Caki2 (cell line): ENCODE measurements around the gene ITGA3. TPM values are rescaled to one million over a fixed set of nuclear protein-coding genes. Genes with fewer than 3 reads are reported as not detected.
A peak's percentile ranks its signal among the peaks of the same experiment; 100 is the strongest.

Source experiments
- DNase-seq: peaks from one replicate; pipeline ENCODE4 v3.0.0-alpha.2; 2015; ENCODE audit warnings: low read depth
- in situ Hi-C: cut with HindIII; loops from 2 replicates; pipeline ENCODE4 v1.10.0; 2016; ENCODE audit warnings: low sequenced_read_pairs, low pct_unique_long_range_greater_than_20kb, mixed read lengths
- total RNA-seq: library from RNA; depleted of rRNA; stranded (reverse); fragments of >200 nt; shearing (Covaris generic); gene quantifications from 2 replicates; pipeline ENCODE4 v1.2.3, GENCODE V29; 2014; ENCODE audit warnings: low replicate concordance

The ITGA3 gene
- total RNA-seq, 1 experiment from 2014 or later: 501 TPM

DNA sequence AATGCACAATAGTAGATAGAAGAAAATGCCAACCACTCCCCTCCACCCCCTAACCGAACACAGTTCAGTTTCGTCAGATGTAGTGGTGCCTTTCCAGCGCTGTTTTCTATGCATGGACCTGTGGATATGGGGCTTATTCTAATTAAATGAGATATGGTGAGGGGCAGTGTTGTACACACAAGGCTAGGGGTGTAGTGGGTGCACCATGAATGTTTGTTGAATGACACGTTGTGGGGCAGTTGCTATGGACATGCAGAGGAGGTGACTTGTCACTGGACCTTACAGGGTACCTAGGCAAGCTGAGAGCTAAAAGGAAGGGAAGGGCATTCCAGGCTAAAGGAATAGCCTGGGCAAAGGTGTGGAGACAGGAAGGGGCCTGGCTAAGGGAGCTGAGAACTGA is 42.7 kb downstream of the ITGA3 start:
- in situ Hi-C loops: no loop called here
- DNase-seq: no peak

DNA sequence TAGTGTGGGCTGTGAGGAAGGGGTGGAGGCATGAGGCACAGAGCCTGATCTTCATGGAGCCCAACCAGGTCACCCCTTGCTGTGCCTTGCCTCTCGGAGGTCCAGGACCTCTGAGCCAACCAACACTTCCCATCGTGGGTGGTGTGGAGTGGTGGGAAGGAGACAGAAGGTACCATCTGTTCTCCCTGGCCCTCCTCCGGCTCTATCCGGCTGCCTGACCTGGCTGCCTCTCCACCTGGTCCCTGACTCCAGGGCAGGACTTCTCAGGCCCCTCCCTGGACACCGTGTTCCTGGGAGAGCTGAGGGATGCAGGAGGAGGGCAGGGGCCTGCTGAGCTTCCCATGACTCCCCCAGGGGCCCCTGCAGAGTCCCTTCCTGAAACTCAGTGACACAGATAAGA is 43.1 kb downstream of the ITGA3 start:
- in situ Hi-C loops: no loop called here
- no peak for DNase-seq

DNA sequence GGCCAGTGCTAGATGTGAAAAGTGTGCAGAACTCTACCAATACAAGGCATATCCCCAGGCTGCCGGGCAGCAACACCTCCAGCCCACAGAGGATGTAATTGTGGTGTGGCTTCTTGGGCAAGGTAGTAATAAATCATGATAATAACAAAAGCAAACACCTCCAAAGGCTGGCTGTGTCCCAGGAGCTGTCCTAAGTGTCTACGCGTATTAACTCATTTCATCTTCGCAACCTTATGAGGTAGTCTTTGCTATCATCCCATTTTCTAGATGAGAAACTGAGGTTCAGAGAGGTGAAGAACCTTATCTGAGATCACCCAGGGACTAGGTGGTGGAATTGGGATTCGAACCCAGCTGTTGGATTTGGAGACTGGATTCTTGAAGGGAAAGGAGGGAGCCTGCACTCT is 44.6 kb downstream of the ITGA3 start:
- in situ Hi-C loops: no loop called here
- DNase-seq: peak; percentile 48

DNA sequence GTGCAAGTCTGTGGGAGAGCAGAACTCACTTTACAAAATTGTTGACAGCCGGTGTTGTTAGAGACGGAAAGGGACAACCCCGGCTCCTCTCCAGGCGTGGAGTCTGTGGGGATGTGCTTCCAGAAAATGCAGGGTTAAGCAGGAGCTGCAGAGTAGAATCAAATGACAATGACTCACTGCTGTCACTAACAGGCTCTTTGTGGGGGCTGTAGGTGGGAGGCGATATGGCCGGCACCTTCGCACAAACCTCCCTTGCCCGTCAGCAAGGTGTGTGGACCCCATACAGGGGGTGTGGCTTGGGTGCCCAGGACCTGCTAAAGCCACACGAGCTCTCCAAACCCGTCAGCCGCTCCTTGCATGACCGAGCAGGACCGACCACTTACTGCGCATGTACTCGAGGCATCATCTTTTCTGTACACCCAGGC is 45.0 kb downstream of the ITGA3 start:
- in situ Hi-C loops: no loop called here

DNA sequence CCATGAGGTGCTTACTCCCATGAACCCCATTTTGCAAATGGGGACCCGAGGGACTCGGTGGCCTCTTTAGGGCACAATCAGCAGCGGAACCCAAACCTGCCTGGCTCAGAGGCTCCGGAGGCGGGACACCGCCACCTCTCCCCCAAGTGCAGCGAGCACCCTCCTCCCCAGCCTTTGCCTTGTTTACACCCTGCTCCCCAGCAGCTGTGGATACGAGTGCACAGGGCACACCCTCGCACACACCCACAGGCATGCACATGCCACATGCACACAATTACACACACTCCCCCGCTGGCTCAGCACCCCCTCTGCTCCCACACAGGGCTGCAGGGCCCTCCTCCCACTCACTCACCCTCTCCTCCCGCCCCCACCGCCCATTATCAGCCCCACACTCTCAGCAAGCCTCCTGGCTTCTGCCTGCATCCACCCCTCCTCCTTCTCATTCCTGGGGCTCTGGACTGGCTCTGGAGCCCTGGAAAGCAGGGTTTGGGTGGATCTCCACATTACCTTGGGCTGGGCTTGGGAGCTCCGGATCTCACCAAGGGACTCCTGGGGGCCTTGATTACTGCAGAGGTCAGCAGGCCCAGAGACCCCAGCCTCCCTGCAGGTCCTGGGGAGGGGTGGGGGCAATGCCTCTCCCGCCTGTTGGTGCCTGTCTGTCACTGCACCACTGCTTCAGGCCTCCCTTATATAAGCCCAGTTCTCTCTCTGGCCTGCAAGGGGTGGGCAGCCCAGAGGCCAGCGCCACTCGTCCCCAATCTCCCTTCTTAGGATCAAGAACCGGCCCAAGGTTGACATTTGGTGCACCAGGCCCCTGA is 45.6 kb downstream of the ITGA3 start:
- peak; percentile 73 for DNase-seq
- in situ Hi-C loops: no loop called here

More for the DNA sequence above, 45.0 kb downstream of the ITGA3 start:
- peak; percentile 83 for DNase-seq

DNA sequence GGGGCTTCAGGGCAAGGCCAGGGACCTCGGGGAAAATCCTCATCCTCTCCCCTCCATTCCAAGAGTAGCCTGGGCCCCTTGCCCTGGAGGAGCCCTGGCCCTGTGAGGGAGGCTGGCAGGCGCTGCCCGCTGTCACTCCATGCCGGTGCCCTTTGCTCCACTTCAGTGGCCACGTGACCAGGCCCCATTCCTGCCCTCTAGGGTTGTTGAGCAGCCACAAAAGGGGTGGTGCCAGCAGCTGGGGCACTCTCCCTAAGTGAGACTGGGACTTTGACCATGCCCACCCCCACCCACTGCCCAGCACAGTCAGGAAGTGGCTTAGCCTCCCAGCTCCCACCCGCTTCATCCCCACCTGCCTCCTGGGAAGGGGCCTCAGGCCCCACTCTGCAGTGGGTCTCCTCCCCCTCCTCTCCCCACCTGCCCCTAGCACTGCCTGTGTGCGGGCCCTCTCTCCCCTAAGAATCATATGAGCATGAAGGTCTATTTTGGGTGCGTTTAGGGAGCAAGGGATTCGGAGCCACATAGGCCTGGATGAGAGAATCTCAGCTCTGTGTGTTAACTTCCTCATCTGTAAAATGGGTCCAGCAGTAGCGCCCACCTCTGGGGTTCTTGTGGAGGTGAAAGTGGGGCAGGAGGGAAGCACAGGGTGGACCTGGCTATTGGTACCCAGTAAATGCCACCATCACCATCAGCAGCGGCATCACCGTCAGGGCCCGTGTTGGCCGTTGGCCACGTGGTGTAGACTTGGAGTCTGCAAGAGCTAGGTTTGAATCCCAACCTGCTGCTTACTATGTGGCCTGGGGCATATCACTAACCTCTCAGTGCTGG is 46.5 kb downstream of the ITGA3 start:
- in situ Hi-C loops: no loop called here
- DNase-seq: peak; percentile 73

DNA sequence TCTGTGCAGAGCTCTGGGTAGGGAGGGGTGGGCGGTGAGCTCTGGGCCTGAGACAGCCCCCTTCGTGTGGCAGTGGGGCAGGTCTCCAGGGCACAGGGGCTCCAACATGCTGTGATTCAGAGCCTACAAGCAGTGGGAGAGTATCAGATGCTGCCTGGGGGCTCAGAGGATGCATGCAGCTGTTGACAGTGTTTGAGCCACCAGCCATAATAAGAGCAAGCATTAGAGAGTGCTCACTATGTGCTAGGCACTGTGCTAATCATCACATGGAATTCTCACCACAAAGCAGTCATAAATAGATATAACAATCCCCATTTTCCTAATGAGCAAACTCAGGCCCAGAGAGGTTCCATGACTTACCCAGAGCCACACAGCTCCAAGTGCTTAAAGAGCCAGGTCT is 47.3 kb downstream of the ITGA3 start:
- in situ Hi-C loops: no loop called here
- DNase-seq: no peak

DNA sequence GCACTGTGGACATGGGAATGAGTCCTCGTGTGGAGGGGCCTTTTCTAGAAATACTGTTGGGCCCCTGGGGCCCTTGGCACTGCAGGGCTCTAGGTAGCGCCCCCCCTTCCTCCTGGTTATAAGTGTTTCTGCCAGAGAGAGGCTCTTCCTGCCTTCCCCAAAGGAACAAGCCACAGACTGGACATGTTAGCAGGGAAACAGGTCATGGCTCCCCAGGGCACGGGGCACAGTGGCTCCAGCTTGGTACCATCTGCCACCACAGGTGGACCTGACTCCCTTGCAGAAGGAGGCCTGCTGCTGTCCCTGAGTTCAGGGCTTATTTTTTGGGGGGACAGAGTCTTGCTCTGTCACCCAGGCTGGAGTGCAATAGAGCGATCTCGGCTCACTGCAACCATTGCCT is 48.0 kb downstream of the ITGA3 start:
- no peak for DNase-seq
- in situ Hi-C loops: no loop called here

DNA sequence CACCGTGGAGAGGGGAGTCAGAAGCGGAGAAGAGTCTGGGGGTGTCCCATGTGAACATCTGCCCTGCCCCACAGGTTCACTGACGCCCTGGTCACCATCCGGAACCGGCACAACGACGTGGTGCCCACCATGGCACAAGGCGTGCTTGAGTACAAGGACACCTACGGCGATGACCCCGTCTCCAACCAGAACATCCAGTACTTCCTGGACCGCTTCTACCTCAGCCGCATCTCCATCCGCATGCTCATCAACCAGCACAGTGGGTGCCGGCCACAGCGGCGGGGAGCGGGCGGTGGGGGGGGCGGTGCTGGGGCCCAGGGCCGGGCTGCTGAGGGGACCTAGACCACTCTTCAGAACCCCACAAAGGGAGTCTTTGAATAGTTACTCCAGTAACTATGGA is 49.9 kb downstream of the ITGA3 start:
- DNase-seq: no peak
- in situ Hi-C loops: no loop called here

DNA sequence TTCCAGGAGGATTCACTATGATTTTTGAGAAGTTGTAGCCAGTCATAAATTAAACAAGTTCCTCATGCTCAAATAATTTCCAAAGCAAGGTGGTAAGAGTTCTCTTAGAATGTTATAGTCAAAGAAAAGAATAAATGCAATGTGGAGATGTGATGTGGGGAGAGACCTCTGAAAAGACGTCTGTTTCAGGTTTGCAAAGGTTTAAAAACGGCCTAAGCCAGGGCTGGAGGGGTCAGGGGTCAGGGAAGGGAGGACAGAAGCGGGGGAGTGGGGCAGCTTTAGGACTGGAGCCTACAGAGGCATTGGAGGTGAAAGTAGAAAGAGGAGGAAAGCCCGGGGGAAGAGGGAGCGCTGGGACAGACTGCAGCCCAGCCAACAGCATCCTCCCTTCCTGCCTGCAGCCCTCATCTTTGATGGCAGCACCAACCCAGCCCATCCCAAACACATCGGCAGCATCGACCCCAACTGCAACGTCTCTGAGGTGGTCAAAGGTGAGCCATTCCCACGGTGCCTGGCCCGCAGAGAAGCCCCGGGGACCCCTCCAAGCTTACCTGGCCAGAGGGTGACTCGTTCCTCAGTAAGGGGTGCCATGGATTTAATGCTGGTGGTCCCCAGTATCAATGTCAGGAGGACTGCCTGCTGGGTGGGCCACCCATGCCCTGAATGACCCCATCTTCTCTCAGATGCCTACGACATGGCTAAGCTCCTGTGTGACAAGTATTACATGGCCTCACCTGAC is 50.7 kb downstream of the ITGA3 start:
- no peak for DNase-seq
- in situ Hi-C loops: no loop called here

DNA sequence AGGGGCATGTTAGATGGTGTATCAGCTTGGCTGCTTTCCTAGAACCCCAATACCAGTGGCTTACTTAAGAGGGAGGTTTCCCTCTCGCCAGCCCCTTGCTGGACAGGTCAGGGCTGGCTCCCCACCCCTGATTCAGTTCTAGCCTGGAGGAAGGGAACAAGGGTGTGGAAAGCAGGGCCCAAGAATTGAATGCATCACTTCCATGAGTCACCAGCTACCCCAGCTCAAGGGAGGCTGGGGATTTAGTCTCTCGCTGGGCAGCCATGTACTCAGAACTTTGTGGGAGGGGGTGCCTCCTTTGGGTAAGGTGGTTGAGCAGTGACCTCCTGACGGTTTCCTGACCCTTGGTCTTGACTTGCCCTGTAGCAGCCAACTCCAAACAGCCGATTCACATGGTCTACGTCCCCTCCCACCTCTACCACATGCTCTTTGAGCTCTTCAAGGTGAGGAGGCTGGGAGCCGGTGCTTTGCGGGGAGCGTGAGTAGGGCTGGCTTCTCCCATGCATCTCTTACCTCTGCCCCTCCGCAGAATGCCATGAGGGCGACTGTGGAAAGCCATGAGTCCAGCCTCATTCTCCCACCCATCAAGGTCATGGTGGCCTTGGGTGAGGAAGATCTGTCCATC is 52.0 kb downstream of the ITGA3 start:
- in situ Hi-C loops: no loop called here
- DNase-seq: no peak

DNA sequence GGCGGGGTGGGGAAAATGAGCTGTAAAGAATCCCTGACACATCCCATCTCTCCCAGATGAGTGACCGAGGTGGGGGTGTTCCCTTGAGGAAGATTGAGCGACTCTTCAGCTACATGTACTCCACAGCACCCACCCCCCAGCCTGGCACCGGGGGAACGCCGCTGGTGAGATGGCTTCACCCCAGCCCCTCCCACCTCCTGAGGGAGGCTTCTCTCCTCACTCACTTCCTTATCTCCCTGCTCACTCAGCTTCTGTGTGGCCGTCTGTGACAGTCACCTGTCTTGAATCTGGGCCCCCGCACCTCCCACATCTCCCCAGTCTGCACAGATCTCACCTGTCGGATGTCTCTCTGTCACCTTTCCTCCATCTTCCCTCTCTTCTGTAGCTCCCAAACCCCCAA is 52.6 kb downstream of the ITGA3 start:
- no peak for DNase-seq
- in situ Hi-C loops: no loop called here

DNA sequence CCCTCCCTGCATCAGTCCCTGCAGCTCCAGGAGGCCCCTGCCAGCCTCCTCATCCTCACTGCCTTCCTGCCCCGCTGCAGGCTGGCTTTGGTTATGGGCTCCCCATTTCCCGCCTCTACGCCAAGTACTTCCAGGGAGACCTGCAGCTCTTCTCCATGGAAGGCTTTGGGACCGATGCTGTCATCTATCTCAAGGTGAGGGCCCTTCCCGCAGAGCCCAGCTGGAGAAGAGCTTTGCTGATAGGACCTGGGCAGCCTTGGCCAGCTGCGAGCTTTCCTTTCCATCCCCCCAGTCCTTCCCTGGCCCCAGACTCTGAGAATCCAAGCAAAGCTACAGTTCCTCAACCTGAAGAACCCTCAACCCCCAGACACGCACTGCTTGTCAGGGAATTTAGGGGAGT is 53.3 kb downstream of the ITGA3 start:
- in situ Hi-C loops: no loop called here
- no peak for DNase-seq

DNA sequence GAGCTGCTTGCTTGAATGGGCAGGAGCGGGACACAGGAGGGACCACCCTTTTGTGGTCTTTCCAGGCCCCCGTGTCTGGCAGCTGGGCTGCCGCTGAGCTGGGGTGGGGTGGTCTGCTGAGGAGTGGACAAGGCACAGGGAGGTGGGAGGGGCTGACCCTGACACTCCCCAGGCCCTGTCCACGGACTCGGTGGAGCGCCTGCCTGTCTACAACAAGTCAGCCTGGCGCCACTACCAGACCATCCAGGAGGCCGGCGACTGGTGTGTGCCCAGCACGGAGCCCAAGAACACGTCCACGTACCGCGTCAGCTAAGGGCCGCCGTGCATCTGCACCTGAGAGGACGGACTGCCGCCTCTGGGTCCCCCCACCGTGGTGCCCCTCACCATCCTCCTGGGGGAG is 53.9 kb downstream of the ITGA3 start:
- in situ Hi-C loops: no loop called here

DNA sequence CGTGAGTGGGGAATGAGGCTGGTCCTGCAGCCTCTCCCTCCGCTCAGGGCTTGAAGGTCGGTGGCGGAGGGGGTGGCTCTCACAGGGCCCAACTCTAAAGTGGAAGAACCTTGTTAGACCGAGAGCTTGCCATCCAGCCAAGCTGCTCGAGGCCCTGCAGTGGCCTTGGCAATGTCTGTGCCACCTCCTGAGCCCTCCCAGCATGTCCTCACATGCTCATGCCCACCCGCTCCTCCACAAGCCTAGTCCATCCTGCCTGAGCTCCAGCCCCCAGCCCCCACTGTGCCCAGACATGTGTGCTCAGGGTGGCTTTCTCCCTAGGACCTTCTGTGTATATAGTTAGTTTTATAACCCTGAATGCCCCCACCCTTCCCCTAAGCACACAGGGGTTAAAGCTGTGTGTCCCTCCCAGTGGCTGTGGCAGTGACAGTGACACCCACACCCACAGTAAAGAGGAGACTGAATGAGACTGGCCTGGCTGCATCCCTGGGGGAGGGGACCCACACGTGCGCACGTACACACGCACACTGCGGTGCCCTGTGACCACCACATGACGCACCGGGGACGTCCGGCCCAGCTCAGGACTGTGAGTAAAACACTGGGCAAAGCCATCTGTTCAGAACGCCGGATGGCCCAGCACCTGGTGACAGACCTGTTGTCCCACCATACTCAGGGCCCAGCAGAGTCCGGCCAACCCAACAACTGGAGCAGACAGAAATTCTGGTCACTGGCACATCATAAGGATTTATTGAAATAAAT is 54.9 kb downstream of the ITGA3 start:
- in situ Hi-C loops: no loop called here
- DNase-seq: no peak

More for the DNA sequence above, 53.9 kb downstream of the ITGA3 start:
- no peak for DNase-seq

DNA sequence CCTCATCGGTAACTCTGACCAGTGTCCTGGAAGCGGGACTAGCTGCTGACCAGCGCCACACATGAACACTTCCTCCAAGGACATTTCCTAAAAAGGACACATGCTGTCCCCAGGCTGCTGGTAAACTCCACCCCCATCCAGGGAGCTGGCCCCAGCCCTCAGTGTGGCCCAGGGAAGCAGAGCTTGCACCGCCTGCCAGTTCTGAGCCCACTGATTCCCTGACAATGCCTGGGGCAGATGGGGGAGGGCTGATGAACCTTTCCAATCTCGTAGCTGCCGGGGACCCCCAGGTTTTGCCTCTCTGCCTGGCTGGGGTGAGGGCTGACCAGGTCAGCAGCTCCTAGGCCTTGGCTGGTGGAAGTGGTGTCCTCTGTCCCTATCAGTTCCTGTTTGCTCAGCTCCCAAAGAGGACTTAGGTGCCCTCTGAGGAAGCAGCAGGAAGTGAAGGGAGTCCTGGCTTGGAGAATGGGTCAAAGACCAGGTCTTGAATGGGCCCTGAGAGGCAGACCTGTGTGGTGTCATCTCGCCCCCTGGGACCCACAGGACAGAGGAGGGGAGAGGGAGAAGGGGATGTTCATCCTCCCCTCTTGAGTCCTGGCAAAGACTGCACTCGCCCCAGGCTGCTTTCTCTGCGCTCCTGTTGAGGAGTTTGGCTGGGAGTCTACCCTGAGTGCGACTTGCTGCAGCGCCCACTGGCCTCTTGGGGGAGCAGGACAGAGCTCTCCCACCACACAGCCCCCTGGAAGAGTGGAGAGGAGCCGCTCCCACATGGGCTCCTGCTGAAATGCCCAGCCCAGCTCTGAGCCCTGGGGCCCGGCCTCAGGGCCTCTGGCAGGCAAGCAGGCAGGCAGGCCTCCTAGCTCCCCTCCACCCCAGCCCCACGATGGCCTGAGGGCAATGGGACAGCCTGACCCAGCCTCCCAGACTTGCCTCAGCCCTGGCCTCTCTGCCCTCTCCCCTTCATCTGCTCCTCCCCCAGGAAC is 56.1 kb downstream of the ITGA3 start:
- in situ Hi-C loops: no loop called here
- DNase-seq: no peak

DNA sequence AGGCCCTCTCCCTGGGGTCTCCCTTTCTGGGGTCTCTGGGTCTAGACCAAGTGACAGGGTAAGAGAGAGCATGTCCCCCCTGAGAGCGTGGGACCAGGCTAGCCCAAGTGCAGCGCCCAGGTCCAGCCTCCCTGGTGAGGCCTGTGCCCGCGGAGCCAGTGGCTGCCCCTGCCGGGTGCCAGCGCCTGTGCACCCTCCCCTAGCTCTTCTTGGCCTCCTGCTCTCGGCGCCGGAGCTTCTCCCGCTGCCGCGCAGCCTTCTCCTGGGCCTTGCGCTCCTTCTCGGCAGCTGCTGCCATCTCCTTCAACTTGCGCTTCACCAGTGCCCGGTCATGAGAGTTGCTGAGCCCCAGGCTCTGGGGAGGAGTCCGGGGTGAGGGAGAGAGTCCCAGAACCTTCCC is 56.8 kb downstream of the ITGA3 start:
- in situ Hi-C loops: no loop called here

More for the DNA sequence above, 56.8 kb downstream of the ITGA3 start:
- no peak for DNase-seq
